Tibial artery (tissue), 4 donors: ENCODE measurements around the gene AFG1L.
"Not testable (repeated sequence)": the region's sequence is repeated elsewhere in the genome, so short reads cannot be mapped to it uniquely, and the experiment has no call there.

Experiments used
- DNase-seq, 2 donors: peaks; one replicate each; pipeline ENCODE4 v3.0.0-alpha.2; 2019
- H3K27ac ChIP-seq, 2 donors: fragments of 200-600 bp; sonication (generic) in 1 of 2; 1 replicate in 1 of 2; 2 replicates in 1 of 2; pipeline ENCODE4 v1.5.1; 2018 to 2019; ENCODE audit warnings: mild to moderate bottlenecking in 1 of 2
- H3K27me3 ChIP-seq, 2 donors: fragments of 200-600 bp; sonication (generic) in 1 of 2; one replicate each; pipeline versions ENCODE4 v1.5.1 to v1.6.0; 2016 to 2019
- H3K36me3 ChIP-seq, 3 donors: fragments of 200-600 bp; sonication (generic) in 2 of 3; one replicate each; pipeline ENCODE4 v1.5.1; 2016 to 2019; ENCODE audit warnings: mild to moderate bottlenecking in 2 of 3
- H3K4me1 ChIP-seq, 4 donors: fragments of 200-600 bp; sonication (generic) in 2 of 4; 1 replicate in 3 of 4; 2 replicates in 1 of 4; pipeline ENCODE4 v1.5.1; 2016 to 2019
- H3K4me3 ChIP-seq, 2 donors: fragments of 200-600 bp; sonication (generic) in 1 of 2; 1 replicate in 1 of 2; 2 replicates in 1 of 2; pipeline ENCODE4 v1.5.1; 2018 to 2019; ENCODE audit warnings: mild to moderate bottlenecking in 2 of 2
- H3K9me3 ChIP-seq, 3 donors: fragments of 200-600 bp; sonication (generic) in 1 of 3; one replicate each; pipeline ENCODE4 v1.5.1; 2016 to 2019
- CTCF ChIP-seq, 2 experiments: fragments of 200-600 bp in 1 of 2; fragments of 450-650 bp in 1 of 2; IDR thresholded peaks; one replicate each; pipeline ENCODE4 v1.5.1; 2017 to 2019; ENCODE audit warnings: antibody characterized with exemption in 2 of 2, mild to moderate bottlenecking in 1 of 2, moderate library complexity in 1 of 2
- intact Hi-C: fragments of 100-400 bp; cut with DNase I; formaldehyde crosslinking; loops from one replicate; pipeline ENCODE4 v1.15.0; 2023; ENCODE audit warnings: low total_unique reads

The AFG1L gene

GRCh38 chr6:108560463-108561308 lies 265.8 kb downstream of the AFG1L start, which contains the start of gene FOXO3:
FOXO3 (plus strand) TSS chr6:108560917; CDS start chr6:108561209, 292 bp downstream.
- Histone ChIP-seq H3K27me3 (no peaks in the 10 kb centered on the region), H3K36me3 (peaks cover 0 to 14% (median 6%) of the 10 kb centered on the region in 3 donors), H3K4me1 (peaks cover 0 to 43% (median 25%) of the 10 kb centered on the region in 4 donors), H3K27ac (peak within 1 kb of the TSS; percentile 97 to 99), H3K9me3 (no peaks in the 10 kb centered on the region), H3K4me3 (peak within 1 kb of the TSS; percentile 86 to 97)
- peak; percentile 90 to 97 for DNase-seq
- intact Hi-C loops, result loop anchor here (10.0 kb wide), 1 partner anchor 134 kb away; no protein-coding TSS in a partner anchor
- no peak for TF ChIP-seq CTCF (IDR thresholded peaks at IDR 0.05)

- intact Hi-C loops, result loop anchor here (10.0 kb wide), 1 partner anchor 134 kb away; no protein-coding TSS in a partner anchor
- H3K9me3 ChIP-seq, H3K27me3 ChIP-seq, DNase-seq: not testable (repeated sequence)
- Histone ChIP-seq H3K4me1 (peaks cover 0 to 44% (median 25%) of the 10 kb centered on the region in 4 donors), H3K27ac (peak overlapping the region; percentile 97 to 99), H3K36me3 (peaks cover 0 to 14% (median 6%) of the 10 kb centered on the region in 3 donors), H3K4me3 (peak overlapping the region; percentile 86 to 97)
Observed at GRCh38 chr6:108561309-108561647, 266.4 kb downstream of the AFG1L start.

DNA sequence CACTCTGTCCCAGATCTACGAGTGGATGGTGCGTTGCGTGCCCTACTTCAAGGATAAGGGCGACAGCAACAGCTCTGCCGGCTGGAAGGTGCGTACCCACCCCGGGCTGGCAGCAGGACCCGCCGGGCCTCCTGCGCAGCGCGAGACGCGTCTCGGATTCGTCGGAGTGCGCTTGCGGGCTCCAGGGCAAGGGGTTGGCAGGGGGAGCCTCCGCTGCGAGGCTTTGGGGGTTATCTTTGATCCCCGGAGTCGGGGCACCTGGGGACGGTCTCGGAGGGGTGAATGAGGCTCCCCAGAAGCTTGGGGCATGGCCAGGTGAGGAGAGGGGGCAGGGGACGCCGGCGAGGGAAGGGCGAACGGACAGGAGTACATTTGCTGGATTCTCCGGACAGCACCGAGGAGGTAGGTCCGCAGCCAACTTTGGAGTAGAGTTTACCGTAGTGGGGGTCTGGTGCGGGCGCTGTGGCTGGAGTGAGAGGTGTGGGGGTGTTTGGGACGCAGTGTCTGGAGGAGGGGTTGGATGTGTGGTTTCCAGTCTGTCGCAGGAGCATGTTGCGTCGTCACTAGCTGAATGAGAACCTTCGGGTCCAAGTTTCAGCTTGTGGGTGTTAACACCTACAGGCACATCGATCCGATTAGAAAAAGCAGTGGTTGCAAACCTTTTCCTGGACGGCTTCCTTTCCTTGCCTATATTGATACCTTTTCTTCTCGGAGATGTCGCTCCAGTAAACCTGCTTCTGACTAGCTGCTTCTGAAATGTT lies 267.1 kb downstream of the AFG1L start:
- H3K9me3 ChIP-seq, result no peaks in the 10 kb centered on the region
- peaks cover 0 to 44% (median 26%) of the 10 kb centered on the region in 4 donors for H3K4me1 ChIP-seq
- peak overlapping the region; percentile 97 to 99 for H3K27ac ChIP-seq
- peak overlapping the region; percentile 86 to 97 for H3K4me3 ChIP-seq
- no peaks in the 10 kb centered on the region for H3K27me3 ChIP-seq
- peaks cover 0 to 17% (median 11%) of the 10 kb centered on the region in 3 donors for H3K36me3 ChIP-seq
- no peak for TF ChIP-seq CTCF (IDR thresholded peaks at IDR 0.05)
- intact Hi-C loops, result loop anchor here (10.0 kb wide), 1 partner anchor 133 kb away; no protein-coding TSS in a partner anchor
- peak in 1 of 2 donors; percentile 73 for DNase-seq

DNA sequence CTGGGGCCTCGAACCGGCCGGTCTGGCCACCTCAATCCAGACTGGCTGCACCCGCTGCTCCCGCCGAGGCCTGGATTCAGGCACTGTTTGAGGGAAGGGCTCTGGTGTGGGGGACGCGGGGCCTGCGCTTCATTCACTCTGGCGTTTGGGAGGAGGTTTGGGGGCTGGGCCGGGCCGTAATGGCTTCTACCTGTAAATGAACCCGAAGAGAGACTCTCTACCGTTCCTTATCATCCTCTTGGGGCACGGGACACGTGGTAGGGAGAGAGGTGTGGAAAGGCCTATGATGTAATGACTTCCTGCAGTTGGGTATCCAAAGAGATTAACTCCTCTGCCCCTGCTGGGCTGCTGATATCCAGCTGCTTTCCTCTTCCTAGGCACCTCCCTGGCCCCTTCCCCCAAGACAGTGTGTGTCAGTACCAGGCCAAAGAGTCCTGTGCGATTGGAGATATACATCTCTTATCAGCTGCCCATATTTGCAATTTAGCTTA lies 267.7 kb downstream of the AFG1L start:
- TF ChIP-seq CTCF (IDR thresholded peaks at IDR 0.05), result no peak
- peak; percentile 83 to 90 for DNase-seq
- peak overlapping the region; percentile 86 to 97 for H3K4me3 ChIP-seq

GRCh38 chr6:108563292-108563691 lies 268.4 kb downstream of the AFG1L start:
- Histone ChIP-seq H3K9me3 (no peaks in the 10 kb centered on the region), H3K4me1 (peaks cover 0 to 51% (median 32%) of the 10 kb centered on the region in 4 donors), H3K4me3 (peak overlapping the region; percentile 86 to 97), H3K27ac (peak overlapping the region; percentile 97 to 99), H3K27me3 (no peaks in the 10 kb centered on the region), H3K36me3 (peaks cover 11 to 30% (median 25%) of the 10 kb centered on the region in 3 donors)
- intact Hi-C loops, result loop anchor here (10.0 kb wide), 1 partner anchor 132 kb away; no protein-coding TSS in a partner anchor
- TF ChIP-seq CTCF (IDR thresholded peaks at IDR 0.05), result no peak
- no peak for DNase-seq

More for the DNA sequence above, 267.7 kb downstream of the AFG1L start:
- Histone ChIP-seq H3K36me3 (peaks cover 5 to 24% (median 18%) of the 10 kb centered on the region in 3 donors), H3K27ac (peak overlapping the region; percentile 97 to 99), H3K9me3 (no peaks in the 10 kb centered on the region), H3K27me3 (no peaks in the 10 kb centered on the region), H3K4me1 (peaks cover 0 to 44% (median 27%) of the 10 kb centered on the region in 4 donors)
- intact Hi-C loops, result loop anchor here (10.0 kb wide), 1 partner anchor 132 kb away; no protein-coding TSS in a partner anchor
